ENCODE results near the gene AGMAT.
"Not testable (repeated sequence)": the region's sequence is repeated elsewhere in the genome, so short reads cannot be mapped to it uniquely, and the experiment has no call there.

Gene AGMAT

DNA sequence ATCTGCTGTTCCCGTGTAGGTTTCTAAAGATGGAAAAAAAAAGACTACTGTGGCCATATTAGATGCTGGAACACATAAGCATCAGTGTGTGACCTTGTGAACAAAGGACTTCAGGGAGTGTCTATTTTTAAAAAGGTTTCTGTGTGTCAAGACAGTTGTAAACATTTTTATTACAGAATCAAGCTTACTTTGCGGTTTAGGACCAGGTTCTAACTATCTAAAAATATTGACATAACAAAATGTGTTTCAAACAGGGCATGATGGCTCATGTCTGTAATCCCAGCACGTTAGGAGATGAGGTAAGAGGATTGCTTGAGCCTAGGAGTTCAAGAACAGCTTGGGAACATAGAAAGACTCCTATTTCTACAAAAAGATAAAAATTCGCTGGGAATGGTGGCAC lies 25.3 kb upstream of the AGMAT start:
- no peak for DNase-seq

DNA sequence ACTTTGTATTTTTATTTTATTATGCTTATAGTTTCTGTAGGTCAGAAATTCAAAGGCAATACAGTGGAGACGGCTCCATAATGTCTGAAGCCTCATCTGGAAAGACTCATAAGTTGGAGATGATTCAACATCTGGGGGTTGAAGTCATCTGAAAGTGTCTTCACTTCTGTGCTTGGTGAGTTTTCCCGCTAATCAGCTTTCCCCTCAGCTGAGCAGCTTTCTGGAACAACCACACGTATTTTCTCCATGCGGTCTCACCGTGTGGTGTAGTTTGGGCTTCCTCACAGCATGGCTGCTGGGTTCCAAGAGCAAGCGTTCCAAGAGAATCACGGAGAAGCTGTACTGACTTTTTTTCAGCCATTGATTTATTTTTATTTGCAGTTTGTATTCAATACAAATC lies 24.8 kb upstream of the AGMAT start:
- DNase-seq: no peak

DNA sequence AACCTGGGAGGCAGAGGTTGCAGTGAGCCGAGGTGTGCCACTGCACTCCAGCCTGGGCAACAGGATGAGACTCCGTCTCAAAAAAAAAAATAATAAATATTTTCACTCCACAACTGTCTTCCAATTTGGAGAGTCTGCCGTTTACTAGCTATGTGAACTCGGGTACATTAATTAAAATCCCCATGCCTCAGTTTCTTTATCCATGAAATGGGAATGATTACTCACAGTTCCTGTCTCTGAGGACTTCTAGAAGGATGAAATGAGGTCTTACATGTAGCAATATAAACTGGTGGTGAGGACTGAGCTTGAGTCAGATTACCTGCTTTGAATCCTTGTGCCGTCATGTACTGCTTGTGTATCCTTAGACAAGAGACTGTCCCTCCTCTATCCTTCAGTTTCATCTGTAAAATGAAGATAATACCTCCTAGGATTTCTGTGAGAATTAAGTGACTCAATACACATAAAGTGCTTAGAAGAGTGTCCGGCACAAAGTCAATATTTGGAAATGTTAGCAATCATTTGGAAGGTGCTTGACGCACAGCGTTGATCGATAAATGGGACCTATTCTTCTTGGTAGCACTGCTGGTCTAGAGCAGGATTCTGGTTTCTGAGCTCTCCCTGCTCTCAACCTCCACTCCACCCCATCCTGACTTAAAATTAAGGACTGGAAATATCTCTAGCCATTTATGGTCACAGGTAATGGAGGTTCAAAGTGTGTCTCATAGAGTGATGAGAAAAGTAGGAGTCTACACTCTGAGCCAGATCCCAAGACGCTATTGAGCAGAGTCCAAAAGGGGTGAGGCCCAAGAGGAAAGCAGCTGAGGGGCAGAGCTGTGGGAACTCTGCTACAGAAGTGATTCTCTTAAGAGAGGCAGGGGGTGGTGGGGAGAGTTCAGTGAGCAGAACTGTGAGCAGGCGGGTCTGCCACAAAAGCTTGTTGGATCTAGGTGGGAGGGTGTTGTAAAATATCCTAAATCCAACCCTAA lies 20.8 kb upstream of the AGMAT start:
- DNase-seq: no peak

DNA sequence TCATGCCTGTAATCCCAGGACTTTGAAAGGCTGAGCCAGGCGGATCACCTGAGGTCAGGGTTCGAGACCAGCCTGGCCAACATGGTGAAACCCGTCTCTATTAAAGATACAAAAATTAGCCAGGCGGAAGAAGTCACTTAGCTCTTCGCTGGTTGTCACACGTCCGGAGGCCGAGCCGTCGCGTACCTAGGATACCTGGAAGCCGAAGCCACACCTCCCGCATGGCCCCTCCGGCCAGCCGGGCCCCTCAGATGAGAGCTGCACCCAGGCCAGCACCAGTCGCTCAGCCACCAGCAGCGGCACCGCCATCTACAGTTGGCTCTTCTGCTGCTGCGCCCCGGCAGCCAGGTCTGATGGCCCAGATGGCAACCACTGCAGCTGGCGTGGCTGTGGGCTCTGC lies 19.5 kb upstream of the AGMAT start:
- DNase-seq: not testable (repeated sequence)

DNA sequence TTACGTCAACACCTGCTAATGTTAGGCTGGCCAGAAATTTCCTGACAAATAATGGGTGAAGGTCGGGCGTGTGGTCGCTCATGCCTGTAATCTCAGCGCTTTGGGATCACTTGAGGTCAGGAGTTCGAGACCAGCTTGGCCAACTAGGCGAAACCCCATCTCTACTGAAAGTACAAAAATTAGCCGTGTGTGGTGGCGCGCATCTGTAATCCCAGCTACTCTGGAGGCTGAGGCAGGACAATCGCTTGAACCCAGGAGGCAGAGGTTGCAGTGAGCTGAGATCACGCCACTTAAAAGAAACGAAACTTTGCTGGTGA lies 19.1 kb upstream of the AGMAT start:
- DNase-seq: not testable (repeated sequence)

DNA sequence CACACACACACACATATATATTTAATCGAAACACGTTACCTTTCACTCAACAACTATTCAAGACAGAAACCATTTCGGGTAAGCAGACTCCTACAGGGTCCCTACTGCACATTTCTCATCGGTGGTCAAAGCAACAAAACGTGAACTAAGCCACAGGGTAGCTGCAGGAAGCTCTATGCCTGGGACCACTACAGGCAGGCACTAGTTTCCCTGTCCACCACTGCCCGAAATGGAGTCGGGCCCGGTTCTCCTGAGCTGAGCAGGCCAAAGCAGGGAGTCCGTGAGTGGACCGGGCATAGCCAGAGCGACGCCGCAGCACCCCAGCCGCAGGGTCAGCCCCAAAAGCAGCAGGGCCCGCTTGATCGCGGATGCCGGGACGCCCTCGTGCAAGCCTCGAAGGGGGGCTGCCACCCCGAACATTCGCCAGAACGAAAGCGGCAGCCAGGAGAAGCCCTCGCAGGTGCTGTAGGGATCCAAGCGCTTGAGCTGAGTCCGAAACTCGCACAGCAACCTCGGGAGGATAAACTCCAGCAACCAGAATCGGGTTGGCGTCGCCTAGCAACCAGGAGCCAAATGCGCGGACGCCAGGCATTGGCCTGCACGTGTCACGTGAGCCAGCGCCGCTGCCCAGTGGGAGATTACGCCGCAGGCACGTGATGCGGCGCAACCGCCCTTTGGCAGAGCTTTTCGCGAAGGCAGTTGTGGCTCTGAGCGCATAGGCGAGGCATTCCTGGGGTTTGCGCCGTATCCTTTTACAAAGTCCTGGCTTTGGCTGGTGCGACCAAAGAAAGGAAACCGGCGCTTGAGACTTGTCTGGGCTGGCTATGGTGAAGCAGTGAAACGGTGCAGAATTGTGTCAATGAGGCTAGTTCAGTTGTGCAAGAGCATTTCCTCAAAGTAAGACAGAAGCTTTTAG lies 18.5 kb upstream of the AGMAT start:
- peak; percentile 90 for DNase-seq

DNA sequence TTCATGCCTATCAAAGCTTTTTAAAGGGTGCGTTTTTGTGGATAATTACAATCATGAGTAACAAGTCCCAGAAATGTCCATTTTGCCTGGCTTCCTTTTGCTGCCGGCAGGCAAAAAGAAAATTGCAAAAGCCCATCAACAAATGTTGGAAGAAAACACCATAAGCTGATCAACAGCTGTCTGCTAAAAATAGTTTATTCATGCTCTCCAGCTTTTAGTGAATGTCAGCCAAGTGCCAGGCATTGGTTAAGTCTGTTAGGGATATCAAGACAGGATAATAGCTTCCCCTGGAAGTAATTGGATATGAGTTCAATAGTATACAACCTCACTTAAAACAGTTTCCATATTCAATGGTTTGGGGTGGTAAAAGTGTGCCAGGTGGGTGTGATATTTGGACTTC lies 13.6 kb upstream of the AGMAT start:
- DNase-seq: no peak

DNA sequence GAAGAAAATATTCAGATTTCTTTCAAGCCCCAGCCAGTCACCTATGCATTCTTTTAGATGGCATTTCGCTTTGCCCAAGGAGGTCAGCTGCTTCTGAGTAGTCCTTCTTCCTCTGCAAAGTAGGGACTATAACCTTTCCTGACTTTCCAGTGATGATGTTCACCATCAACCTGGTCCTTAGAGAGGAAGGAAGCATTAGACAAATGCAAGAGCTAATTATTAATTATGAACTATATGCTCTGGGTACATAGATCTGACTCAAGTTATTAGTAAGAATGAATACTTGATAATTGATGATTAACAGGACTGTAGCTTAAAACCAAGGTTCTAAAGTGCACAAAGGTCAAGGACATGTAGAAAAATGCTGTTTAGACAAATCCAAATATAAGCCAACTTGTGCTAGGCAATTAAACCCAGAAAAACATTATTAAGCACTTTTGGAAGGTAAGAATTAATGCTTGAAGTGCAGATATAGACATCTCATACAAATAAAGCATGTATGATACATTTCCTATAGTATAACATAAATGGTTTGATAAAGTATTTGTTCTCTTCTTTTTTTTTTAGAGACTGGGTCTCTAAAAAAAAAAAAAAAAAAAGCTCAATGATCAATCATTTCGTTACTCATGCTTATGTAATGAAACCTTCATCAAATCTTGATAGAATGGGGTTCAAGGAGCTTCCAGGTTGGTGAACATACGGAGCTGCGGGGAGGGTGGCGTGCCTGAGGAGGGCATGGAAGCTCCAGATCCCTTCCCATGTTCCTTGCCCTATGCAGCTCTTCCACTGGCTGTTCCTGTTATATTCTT lies 11.2 kb upstream of the AGMAT start:
- DNase-seq: no peak

DNA sequence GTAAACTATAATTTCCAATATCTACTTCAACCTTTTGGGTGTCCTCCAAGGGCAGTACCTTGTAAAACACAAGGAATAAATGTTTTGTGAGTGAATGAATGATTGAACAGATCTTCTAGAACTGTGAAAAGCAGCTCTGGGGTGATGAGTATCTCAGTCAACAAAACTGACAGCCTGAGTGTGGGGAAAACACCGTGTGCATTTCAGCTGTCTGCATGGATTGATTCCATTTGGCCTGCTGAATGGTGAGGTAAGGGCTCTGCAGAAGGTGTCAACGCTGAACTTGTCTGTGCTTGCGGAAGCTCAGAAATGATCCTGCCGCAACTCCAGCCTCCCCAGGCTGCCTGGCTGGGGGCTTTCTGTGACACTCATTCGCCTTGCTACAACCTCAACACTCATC lies 7.4 kb upstream of the AGMAT start:
- no peak for DNase-seq

DNA sequence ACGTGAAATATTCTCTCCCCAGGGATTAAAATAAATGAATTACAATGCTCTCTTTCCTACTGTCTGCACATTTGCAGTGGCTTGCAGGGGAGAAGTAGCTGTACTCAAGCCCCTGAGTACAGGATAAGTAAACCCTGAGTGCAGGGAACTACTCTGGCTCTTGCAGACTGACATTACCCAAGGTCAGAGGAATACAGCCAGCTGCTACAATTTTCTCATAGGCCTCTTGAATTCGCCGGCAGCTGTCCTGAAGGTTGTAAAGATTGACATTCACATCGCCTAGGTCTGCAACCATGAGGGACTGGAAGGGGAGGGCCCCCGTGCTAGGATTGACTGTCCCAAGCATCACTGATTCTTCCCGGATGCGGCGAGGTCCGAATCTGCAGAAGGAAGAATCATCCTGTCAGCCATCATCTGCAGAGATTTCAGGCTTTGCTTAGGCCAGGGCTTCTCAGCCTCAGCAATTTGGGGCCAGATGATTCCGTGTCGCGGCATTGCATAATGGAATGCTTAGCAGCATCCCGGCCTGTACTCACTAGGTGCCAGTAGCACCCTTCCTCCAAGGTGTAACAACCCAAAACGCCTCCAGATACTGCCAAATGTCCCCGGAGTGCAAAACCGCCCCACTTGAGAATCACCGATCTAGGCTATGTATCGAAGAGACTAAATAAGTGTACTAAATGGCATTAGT lies 1.7 kb downstream of the AGMAT start:
- DNase-seq: no peak

DNA sequence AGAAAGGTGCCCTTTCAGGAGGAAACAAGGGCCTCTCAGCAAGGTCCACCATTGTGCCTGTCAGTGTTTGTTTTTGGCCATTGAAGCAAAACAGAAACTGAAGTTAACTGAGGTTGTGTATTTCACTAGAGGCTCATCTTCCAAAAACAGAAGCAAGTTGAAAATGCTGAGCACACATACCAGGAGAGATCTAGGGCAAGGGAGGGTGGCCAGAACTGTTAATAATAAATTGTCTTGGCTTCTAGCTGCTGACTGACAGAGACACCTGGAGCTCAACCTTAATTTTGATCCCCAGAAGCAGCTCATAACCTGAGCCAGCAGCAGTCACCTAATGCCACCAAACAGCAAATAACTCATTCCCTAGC lies 5.2 kb downstream of the AGMAT start:
- no peak for DNase-seq

DNA sequence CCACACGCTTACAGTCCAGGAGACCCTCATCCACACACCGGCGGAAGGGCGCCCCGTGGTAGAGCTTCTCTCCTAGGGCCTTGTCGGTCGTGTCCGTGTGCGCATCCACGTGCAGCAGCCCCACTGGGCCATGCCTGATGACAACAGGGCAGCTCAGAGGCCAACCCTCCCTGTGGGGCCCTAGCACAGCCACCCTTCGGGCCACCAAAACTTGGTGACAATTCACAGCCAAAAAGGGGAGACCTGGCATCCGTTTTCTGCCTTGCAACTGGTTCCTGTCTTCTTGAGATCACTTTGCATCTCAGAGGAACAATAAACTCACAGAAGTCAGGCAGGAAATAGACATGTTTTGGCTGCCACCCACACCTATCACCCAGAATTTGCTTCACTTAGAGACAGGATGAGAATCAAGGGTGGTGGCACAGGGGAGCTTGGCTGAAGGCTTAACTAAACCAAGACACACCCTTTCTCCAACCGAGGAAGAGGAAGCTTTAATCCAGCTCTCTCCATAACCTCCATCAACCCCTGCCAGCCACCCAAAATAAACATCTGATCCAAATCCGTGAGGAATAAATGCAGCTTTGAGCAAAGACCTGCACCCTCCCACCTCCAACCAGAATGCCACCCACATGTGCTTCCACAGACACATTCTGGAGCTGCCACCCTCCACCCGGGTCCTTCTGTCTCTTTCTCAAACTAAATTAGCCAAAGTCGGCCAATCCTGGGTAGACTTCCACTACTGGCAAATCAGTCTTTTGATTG lies 5.7 kb downstream of the AGMAT start:
- no peak for DNase-seq

DNA sequence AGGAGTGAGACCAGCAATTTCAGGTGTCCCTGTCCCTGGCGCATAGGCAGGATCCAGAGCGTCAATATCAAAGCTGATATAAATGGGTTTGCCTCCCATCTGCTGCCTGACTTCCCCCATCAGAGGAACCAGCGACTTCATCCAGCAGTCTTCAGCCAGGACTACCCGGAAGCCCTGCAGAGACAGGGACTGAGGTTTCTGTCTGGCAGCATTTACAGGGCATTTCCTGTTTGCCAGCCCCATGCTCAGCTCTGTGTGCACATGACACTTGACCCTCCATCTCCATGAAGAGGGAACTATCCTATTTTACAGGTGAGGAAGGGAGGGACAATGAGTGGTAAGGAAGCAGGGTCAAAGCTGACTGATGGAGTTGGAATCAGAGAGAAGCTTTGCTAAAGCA lies 7.2 kb downstream of the AGMAT start:
- no peak for DNase-seq

DNA sequence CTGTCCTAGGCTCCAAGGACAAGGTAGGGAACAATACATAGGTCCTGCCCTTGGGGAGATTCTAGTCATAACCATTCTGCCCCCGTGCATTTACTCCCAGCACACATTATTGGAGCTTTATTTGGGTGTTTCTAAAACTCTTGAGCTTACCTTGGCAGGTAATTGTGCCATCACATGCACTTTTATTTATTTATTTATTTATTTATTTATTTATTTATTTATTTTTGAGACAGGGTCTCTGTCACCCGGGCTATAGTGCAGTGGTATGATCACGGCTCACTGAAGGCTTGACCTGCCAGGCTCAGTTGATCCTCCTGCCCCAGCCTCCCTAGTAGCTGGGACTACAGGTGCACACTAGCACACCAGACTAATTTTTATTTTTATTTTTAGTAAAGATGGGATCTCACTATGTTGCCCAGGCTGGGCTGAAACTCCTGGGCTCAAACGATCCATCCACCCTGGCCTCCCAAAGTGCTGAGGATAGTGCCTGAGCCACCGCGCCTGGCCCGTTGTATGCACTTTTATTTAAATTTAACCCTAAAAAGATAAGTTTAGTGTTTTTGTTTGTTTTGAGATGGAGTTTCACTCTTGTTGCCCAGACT lies 9.2 kb downstream of the AGMAT start:
- DNase-seq: no peak

DNA sequence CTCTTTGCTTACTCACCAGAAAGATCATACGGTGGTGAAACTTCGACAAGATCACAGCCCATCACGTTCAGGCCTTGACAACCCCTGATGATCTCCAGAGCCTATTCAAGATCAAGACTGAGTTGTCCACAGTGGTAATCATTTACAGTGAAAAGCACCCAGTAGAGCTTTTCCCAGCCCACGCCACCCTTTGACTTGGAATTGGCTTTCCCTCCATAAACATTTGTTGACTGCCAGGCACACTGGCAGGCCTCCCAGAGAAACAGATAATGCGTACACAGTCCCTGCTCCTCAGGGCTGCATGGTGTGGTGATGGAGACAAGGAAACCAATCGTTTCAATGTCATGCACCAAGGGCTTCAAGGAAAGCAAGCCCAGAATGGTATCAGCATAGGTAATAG lies 10.1 kb downstream of the AGMAT start:
- no peak for DNase-seq

DNA sequence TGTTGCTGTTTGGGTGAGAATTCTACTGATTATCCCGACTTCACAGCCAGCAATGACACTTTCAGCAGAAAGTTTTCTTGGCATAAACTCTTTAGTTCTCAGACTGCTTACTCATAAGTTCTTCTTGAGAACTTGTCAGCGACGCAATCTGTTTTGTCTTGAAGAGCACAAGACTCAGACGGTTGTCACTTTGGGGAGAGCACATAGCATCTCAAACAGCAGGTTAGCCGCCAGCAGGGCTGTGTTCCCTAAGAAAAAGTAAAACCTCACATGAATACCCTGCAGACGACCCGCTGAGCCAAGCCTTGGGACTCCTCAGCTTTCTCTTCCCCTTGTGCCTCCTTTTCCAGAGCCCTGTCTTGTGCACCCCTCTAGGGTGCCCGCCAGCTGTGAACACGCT lies 11.4 kb downstream of the AGMAT start:
- no peak for DNase-seq

DNA sequence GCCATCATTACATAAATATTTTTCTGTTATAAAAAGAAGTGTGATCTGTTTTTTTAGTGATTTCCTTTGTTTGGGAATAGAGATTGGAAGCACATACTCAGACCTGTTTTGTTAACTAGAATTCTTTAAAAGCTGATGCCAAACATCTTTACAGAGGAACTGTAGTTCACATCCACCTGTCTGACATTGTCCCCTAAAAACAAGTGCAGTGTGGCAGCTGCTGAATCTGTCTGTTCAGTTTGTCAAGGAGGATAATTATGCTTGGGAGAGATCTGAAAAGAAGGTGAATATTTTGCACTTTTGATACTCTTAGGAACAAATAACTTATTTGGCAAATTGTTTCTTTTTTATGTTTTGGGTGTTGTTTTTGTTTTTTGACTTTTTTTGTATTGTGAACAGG lies 13.6 kb downstream of the AGMAT start:
- no peak for DNase-seq

DNA sequence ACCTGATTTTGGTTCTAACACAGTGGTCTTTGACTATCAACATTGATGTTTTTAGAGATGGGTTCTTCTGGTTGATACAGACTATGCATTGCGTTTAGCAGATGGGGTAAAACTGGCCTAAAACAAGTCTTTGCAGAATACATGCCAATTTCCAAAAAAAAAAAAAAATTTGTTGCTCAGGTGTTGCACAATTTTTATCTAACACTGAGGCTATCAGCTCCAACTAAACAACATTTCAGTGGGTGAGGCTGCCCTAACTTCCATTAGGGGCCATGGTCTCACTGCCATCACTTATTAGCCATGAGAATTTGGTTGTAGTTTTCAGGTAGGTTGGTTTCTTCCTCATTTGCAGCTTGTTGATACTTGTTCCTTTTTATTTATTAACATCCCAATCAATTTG lies 14.0 kb downstream of the AGMAT start:
- DNase-seq: no peak

DNA sequence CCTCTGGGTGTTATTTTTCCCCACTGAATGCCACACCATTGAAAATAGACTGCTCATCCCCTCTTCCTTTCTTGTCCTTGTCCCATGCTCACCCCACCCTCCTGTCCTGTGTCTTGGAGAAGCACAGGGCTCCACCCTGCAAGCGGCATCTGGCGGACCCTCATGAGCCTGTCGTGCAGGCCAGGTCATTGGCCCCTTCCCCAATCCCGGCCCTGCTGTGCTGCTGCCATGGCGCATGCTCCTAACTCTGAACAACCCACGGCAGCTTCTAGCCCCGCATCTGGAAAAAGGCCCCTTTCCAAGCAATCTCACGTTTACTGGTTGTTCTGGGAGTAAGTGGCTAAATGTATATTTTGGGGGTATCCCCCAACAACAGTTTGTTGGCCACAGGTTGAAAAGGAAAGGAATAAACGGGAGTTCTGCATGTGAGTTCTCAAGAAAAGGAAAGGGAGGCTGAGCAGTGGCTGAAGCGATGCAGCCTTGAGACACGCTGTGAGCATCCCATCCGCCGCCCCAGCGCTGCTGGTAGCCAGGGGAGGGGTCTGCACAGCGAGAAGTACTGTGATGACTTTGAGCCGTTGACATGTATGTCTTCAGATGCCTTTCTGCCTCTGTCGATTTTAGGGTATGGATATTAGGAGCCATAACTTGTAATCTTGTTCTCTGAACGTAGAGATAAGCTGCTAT lies 16.3 kb downstream of the AGMAT start:
- DNase-seq: no peak

DNA sequence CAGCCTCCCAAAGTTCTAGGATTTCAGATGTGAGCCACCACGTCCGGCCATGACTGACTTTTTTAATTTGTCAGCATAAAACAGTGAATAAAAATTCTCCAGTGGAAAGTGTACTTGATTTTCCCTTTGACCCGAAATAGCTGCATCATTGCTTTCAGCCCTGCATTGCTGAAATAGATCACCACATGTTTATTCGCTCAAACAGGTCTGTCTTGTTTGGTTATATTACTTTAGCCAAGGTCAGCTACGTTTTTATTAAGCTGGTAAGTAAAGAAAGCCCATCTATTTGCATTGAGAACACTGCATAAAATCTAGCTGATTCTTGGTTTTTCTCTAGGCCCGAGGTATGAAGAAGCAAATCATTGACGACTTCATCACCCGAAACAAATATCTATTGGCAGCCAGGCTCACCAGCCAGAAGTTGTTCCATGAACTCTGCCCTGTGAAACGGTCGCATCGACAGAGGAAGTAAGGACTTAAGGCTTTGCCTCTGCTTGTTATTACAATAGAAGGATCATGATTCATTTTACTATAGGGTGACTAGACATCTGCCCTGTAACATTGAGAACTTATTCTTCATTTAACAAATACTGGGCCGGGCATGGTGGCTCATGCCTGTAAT lies 25.6 kb downstream of the AGMAT start:
- no peak for DNase-seq
